Fibroblast of the conjunctiva (primary cell): ENCODE measurements around the gene IL25.
"Not testable (repeated sequence)": the region's sequence is repeated elsewhere in the genome, so short reads cannot be mapped to it uniquely, and the experiment has no call there.

Experiments
- DNase-seq: peaks from one replicate; pipeline ENCODE4 v3.0.0-alpha.2; 2010; ENCODE audit warnings: low read depth

Gene IL25

GRCh38 chr14:23411563-23412525 lies 39.2 kb downstream of the IL25 start:
- no peak for DNase-seq

GRCh38 chr14:23413681-23414080 lies 41.1 kb downstream of the IL25 start:
- no peak for DNase-seq

- no peak for DNase-seq
Observed at GRCh38 chr14:23414254-23414653, 41.6 kb downstream of the IL25 start.

GRCh38 chr14:23414906-23415820 lies 42.6 kb downstream of the IL25 start:
- DNase-seq, result no peak

GRCh38 chr14:23415821-23416778 lies 43.5 kb downstream of the IL25 start:
- no peak for DNase-seq

GRCh38 chr14:23416801-23417200 lies 44.2 kb downstream of the IL25 start:
- DNase-seq, result no peak

- not testable (repeated sequence) for DNase-seq
Observed at GRCh38 chr14:23417269-23417668, 44.7 kb downstream of the IL25 start.

GRCh38 chr14:23418021-23418420 lies 45.4 kb downstream of the IL25 start:
- DNase-seq, result no peak

- DNase-seq, result not testable (repeated sequence)
Observed at GRCh38 chr14:23419646-23420045, 47.0 kb downstream of the IL25 start.

- no peak for DNase-seq
Observed at GRCh38 chr14:23421594-23421993, 49.0 kb downstream of the IL25 start.

- no peak for DNase-seq
Observed at GRCh38 chr14:23423657-23424056, 51.0 kb downstream of the IL25 start.

- no peak for DNase-seq
Observed at GRCh38 chr14:23425169-23425568, 52.6 kb downstream of the IL25 start.

- DNase-seq, result not testable (repeated sequence)
Observed at GRCh38 chr14:23425798-23426197, 53.2 kb downstream of the IL25 start.
